ENCODE data around the gene UGT8.
A peak's percentile ranks its signal among the peaks of the same experiment; 100 is the strongest.
"Not testable (repeated sequence)": the region's sequence is repeated elsewhere in the genome, so short reads cannot be mapped to it uniquely, and the experiment has no call there.

The UGT8 gene

DNA sequence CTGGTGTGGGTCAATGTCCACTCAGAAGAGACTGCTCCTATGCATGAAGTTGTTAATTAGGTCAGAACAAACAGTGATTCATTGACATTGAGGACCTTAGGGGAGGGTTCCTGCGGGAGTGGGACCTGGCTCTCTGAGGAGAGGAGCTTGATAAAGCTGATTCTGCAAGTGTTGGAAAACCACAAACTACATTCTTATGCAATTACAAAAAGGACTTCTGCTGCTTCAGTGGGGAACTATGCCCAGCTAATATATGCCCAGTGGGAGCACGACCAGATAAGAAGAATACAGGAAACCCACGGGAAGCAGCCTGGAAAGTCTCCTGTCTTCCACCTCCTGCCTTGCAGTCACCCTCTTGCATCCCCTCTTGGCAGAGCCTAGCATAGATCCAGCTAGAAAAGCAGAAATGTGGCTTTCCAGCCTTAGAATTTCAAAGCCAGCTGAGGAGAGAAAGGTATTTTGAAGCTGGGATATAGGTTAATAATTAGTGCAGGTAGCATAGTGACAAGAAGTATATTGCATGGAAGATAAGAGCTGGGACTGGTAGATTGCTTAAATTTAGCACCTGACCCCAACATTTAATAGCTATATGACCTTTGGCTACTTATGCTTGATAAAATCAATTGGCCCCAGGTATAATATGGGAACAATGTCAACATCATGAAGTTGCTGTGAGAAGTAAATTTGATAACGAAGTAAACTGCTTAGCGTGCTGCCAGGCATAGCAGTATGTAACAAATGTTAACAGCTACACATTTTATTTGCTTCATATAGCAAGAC, 34.9 kb upstream of the UGT8 start:
- Mint-ChIP-seq H3K9me3 (peaks cover 7% of the 10 kb centered on the region), H3K27me3 (ENCODE audit: low read depth) (no peaks in the 10 kb centered on the region), H3K4me1 (no peaks in the 10 kb centered on the region), H3K27ac (peak overlapping the region in 1 of 3 experiments; percentile 77), H3K4me3 (no peak overlapping the region), H3K36me3 (ENCODE audit: low read depth) (no peaks in the 10 kb centered on the region)
- TF ChIP-seq, protein P1, sequence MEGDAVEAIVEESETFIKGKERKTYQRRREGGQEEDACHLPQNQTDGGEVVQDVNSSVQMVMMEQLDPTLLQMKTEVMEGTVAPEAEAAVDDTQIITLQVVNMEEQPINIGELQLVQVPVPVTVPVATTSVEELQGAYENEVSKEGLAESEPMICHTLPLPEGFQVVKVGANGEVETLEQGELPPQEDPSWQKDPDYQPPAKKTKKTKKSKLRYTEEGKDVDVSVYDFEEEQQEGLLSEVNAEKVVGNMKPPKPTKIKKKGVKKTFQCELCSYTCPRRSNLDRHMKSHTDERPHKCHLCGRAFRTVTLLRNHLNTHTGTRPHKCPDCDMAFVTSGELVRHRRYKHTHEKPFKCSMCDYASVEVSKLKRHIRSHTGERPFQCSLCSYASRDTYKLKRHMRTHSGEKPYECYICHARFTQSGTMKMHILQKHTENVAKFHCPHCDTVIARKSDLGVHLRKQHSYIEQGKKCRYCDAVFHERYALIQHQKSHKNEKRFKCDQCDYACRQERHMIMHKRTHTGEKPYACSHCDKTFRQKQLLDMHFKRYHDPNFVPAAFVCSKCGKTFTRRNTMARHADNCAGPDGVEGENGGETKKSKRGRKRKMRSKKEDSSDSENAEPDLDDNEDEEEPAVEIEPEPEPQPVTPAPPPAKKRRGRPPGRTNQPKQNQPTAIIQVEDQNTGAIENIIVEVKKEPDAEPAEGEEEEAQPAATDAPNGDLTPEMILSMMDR (IDR thresholded peaks at IDR 0.05; ENCODE audit: unreplicated experiment in 3 of 3): no peak

DNA sequence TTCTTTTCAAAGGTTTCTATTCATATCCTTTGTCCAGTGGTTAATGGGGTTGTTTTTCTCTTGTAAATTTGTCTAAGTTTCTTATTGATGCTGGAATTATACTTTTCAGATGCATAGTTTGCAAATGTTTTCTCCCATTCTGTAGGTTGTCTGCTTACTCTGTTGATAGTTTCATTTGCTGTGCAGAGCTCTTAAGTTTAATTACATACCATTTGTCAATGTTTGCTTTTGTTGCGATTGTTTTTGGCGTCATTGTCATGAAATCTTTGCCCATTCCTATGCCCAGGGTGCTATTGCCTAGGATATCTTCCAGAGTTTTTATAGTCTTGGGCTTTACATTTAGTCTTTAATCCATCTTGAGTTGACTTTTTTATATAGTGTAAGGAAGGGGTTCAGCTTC, 21.2 kb upstream of the UGT8 start:
- H3K4me1 Mint-ChIP-seq: no peaks in the 10 kb centered on the region
- no peaks in the 10 kb centered on the region for H3K36me3 Mint-ChIP-seq (ENCODE audit: low read depth)
- no peak overlapping the region for H3K4me3 Mint-ChIP-seq
- no peaks in the 10 kb centered on the region for H3K27me3 Mint-ChIP-seq (ENCODE audit: low read depth)
- TF ChIP-seq, protein P1 (IDR thresholded peaks at IDR 0.05; ENCODE audit: unreplicated experiment in 3 of 3): no peak
- peaks cover 20% of the 10 kb centered on the region for H3K9me3 Mint-ChIP-seq
- no peak overlapping the region for H3K27ac Mint-ChIP-seq

DNA sequence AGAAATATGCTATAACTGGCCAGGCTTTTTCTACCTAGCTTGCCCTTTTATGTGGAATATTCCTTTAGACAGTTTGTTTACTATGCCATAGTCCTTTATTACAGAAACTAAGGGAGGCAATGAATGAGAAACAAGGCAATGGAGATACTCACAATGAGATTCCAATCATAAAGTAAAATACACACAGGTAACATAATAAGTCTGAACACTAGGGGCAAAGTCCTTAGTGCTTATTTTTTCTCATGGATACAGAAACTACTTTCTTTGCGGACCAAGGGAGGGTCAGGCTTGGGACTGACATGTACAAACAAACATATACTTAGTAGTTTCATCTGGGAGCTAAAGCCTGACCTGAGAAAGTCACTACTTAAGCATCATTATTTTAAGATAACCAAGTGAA, 16.0 kb upstream of the UGT8 start:
- no peaks in the 10 kb centered on the region for H3K4me1 Mint-ChIP-seq
- H3K9me3 Mint-ChIP-seq: peaks cover 20% of the 10 kb centered on the region
- H3K4me3 Mint-ChIP-seq: no peak overlapping the region
- no peak overlapping the region for H3K27ac Mint-ChIP-seq
- H3K36me3 Mint-ChIP-seq (ENCODE audit: low read depth): no peaks in the 10 kb centered on the region
- TF ChIP-seq, protein P1 (IDR thresholded peaks at IDR 0.05; ENCODE audit: unreplicated experiment in 3 of 3): no peak
- H3K27me3 Mint-ChIP-seq (ENCODE audit: low read depth): no peaks in the 10 kb centered on the region

DNA sequence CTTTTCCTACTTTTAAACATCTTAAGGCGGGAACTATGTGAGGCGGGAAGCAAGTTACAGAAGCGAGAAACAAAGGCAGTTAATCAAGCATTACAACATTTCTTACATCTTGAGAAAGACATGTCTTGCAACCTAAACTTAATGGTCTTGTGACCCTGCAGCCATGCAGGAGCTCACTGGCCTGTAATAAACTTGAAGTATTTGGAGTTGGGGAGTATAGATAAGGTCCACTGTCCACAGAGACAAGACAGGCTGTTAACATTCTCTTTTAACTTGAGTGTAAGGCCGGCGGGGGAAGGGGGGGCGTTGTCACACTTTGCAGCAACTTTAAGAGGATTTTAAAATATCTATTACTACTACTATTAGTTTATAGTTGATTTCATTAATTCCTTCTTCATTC, 10.3 kb upstream of the UGT8 start:
- Mint-ChIP-seq H3K27me3 (ENCODE audit: low read depth) (peaks cover 12% of the 10 kb centered on the region), H3K36me3 (ENCODE audit: low read depth) (no peaks in the 10 kb centered on the region), H3K4me1 (no peaks in the 10 kb centered on the region), H3K4me3 (no peak overlapping the region), H3K9me3 (no peaks in the 10 kb centered on the region), H3K27ac (no peak overlapping the region)
- TF ChIP-seq, protein P1 (IDR thresholded peaks at IDR 0.05; ENCODE audit: unreplicated experiment in 3 of 3): no peak

DNA sequence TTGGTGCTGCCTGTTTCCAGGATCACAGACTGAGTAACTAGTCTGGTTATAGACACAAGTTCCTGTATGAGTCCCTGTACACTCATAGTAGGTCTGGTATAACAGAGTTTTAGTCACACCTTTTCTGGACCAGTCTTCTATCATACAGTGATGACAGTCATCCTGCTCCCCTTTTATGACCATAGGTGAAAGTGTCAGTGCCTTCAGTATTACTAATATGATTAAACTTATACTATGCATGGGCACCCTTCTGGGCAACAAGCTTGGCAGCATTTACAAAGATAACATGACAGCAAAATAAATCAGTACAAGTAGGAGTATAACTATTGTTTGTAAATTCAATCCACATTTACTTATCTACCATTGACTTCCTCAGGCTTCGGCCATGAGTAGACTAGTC, 8.2 kb upstream of the UGT8 start:
- H3K27me3 Mint-ChIP-seq (ENCODE audit: low read depth): peaks cover 27% of the 10 kb centered on the region
- not testable (repeated sequence) for H3K9me3 Mint-ChIP-seq; H3K36me3 Mint-ChIP-seq (ENCODE audit: low read depth); H3K27ac Mint-ChIP-seq; H3K4me1 Mint-ChIP-seq; H3K4me3 Mint-ChIP-seq

DNA sequence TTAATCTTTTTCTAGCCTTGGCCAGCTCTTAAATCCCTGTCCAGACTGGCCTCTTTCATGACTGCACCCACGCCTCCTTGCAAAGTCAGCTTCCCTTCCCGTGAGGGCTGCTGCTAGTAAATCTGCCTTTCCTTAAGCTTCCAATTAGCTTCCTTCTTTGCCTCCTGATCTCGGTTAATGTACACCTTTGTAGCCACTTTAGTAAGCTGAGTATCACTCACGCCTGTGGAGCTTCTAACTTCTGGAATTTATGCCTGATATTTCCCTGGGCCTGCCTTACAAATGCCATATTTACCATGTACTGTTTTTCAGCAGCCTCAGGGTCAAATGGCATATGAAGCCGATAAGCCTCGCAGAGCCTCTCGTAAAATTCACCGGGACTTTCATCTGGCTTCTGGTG, 5.1 kb upstream of the UGT8 start:
- Mint-ChIP-seq H3K4me1 (no peaks in the 10 kb centered on the region), H3K36me3 (ENCODE audit: low read depth) (peaks cover 6% of the 10 kb centered on the region), H3K27me3 (ENCODE audit: low read depth) (peaks cover 52% of the 10 kb centered on the region), H3K27ac (peak overlapping the region in 1 of 3 experiments; percentile 52), H3K9me3 (peaks cover 8% of the 10 kb centered on the region), H3K4me3 (no peak overlapping the region)
- TF ChIP-seq, protein P1 (IDR thresholded peaks at IDR 0.05; ENCODE audit: unreplicated experiment in 3 of 3): no peak

All from nephron (organoid).